Dermis microvascular lymphatic vessel endothelial cell (primary cell): ENCODE measurements around the gene ZBTB48. TPM values are rescaled to one million over a fixed set of nuclear protein-coding genes. Genes with fewer than 3 reads are reported as not detected.

ENCODE experiments used
- DNase-seq, 2 donors: peaks; one replicate each; pipeline versions ENCODE4 v3.0.0 to v3.0.0-alpha.2; 2010; ENCODE audit warnings: low read depth in 2 of 2
- total RNA-seq: library from RNA; depleted of rRNA; stranded (reverse); fragments of >200 nt; gene quantifications from 2 replicates; pipeline ENCODE4 v1.2.1, GENCODE V29; 2014

Gene ZBTB48
- total RNA-seq, 1 donor from 2014 or later: 9.5 TPM

DNA sequence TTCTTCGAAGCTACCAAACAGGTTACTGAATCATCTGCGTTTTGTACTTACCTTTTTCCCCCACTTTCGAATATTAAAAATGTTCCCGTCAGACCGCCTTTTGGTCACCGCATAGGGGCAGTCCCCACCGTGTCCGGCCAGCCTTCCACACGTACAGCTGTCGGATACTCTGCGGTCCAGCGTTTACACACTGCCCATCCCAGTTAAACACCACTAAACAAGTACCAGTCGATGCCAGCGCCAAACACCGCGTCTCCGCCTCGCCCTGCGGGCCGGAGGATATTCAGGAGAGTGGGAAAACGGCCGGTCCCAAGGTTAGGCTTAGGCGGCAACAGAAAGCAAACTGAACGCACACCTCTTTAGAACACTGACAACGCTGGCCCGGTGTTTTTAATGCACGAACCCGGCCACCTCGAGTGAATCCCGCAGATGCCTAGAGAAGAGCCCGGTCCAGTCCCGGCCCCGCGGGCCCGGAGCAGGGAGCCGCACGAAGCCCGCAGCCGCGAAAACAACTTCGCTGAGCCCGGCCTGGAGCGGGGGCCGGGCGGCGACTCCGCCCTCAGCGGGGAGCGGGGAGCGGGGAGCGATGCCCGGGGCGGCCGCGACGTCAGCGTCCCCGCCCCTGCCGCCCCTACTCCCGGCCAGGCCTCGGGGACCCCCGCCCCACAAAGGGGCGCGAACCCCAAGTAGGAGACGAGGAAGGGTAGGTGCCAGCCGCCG is 33.0 kb downstream of the ZBTB48 start:
- DNase-seq: peak in 1 of 2 donors; percentile 61

DNA sequence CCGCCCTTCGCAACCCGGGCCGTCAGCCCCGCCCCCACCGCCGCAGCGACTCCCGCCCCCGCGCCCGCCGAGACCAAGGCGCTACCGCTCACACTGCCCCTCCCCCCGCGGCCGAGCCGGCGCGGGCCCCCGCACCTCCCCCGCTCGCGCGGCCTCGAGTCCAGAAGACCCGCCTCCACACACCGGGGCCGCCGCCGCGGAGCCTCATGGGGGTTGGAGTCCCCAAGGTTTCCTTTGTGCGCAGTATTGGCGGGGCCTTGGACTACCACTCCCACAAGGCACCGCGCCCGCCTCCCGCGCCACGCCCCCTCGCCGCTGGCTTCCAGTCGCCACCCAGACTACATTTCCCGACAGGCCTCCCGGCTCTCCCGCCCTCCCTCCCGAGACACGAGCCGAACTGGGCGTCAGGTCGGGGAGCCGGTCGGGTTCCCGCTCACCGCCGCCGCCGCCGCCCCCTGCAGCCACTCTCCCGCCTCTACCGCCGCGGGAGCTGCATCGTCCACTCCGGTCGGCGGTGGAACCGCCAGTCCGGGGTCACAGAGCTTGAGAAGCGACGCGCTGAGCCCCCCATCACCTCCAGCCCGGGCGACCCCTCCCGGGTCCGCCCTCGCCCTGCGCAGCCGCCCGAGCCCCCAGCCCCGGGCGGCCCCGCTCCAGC is 33.7 kb downstream of the ZBTB48 start, which contains the start of gene PHF13:
Gene PHF13, plus strand, starts transcription at position 371 of the 658 bp plus-strand sequence. CDS start 336 bp downstream, outside the sequence.
- DNase-seq: peak; percentile 96 to 100

DNA sequence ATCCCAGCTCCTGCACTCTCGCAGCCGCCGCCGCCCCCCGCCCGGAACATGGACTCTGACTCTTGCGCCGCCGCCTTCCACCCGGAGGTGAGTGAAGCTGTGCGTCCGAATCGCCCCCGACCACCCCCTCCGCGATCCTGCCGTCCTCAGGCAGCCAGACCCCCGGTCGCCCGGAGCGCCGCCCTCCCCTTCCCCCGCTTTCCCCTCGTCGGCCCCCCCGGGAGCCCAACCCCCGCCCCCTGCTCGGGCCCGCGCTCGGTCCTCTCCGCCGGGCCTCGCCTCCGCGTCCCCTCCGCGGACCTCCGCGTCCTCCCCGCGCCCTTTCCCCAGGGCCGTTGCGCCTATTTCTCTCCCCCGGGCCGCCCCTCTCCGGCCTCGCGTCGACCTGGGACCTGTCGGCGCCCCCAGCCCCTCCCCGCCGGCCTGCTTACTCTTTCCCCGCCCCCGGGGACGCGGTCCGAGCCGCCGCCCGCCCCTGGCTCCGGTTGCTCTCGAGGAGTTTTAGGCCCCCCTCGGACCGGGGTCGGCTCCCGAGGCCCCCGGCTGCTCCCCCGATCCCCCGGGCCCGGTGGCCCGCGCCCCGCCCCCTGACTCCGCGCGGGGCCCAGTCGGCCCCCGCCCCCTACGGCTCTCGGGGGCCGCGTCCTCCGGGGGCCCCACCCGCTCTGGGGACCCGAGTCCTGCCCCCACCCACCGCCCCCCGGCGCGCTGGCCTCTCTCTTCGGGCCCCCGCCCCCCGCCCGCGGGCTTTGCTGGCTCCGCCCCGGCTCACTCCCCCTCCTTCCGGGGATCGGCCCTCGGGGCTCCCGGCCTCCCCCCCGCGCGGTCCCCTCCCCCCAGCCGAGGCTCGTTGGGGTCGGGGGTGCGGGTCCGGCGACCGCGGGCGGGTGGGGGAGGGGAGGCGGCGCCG is 34.5 kb downstream of the ZBTB48 start:
- DNase-seq: peak in 1 of 2 donors; percentile 36

DNA sequence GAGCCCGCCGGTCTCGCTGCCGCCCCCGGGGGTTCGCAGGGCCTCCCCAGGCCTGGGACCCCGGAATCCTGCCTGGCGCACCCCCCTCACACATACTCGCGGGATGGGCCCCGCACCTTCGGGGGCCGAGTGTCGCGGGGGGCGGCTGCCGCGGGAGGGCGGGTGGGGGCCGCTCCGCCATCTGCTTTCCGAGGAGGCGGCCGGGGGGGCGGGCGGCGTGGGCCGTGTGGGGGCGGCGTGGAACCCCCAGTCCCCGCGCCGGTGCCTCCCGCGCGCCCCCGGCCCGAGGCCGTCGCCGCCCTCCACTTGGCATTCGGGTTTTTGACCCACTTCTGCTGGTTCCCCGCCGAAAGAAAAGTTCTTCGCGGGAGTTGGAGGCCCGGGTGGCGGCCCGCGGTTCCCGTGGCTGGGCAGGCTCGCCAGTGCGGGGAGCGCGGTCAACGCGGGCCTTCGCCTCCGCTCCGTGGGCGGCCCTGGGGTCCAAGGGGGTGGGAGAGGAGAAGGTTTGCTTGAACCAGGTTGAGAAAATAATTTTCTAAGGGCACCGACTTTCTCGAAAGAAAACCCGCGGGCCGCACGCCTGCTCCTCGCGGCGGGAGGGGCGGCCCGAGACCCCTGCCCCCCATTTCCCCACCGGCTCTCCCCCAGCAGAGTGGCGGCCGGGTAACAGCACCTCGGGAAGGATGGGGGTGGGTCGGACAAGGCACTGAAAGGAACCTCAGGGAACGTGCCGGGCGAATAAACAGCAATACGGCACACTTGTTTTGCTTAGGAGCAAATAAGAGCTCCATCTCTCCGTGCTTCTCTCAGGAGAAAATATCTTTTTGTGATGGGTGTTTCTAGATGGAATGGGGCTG is 35.4 kb downstream of the ZBTB48 start:
- no peak for DNase-seq

DNA sequence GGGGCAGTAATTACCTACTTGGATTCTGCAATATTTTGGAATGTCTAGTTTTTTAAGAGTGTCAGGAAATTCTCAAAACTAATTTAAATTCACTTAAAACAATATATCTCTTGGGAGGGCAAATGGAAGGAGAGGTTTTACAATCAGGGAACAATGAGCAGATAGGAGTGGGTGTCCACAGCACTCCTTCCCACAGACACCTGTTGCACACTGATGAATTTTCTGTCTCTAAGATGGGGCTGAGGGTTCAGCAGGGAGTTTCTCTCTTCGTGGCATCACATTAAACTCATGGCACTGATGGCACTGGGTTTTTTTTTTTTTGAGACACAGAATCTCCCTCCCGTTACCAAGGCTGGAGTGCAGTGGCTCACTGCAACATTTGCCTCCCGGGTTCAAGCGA is 39.3 kb downstream of the ZBTB48 start:
- no peak for DNase-seq

DNA sequence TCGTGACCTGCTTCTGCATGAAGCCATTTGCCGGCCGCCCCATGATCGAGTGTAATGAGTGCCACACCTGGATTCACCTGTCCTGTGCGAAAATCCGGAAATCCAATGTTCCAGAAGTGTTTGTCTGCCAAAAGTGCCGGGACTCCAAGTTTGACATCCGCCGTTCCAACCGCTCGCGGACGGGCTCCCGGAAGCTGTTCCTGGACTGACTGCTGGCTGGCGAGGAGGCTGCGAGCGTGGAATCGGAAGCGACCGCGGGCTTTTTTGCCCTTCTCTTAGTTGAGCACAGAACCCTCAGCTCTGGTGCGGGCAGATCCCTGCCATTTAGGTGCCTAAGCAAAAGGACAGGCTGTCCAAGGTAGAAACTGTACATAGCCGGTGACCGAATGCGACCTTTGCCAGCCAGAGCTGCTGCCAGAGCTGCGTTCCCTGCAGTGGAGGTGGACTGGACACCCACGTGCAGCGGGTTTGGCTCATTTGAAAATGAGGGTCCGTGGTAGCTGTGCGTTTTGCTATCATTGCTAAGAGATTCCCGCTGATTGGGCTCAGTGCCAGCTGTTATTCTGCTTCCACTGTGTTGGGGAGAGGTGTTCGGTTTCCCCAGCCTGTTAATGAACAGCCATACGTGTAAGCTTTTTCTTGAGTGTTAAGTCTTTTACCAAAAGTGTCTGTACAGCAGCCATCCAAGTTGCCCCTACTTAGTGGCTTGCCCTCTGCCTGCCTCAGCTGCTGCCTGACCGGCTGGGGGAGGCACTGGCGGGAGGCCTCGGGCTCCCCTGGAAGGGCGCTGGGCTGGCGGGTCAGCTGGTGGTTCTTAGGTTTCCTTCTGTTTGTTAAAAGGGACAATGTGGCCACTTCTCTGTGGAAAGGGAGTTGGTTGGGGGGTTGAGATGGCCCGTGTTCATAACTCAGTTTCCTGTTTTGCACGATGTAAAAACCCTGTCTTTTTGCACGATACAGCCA is 41.9 kb downstream of the ZBTB48 start:
- DNase-seq: no peak

DNA sequence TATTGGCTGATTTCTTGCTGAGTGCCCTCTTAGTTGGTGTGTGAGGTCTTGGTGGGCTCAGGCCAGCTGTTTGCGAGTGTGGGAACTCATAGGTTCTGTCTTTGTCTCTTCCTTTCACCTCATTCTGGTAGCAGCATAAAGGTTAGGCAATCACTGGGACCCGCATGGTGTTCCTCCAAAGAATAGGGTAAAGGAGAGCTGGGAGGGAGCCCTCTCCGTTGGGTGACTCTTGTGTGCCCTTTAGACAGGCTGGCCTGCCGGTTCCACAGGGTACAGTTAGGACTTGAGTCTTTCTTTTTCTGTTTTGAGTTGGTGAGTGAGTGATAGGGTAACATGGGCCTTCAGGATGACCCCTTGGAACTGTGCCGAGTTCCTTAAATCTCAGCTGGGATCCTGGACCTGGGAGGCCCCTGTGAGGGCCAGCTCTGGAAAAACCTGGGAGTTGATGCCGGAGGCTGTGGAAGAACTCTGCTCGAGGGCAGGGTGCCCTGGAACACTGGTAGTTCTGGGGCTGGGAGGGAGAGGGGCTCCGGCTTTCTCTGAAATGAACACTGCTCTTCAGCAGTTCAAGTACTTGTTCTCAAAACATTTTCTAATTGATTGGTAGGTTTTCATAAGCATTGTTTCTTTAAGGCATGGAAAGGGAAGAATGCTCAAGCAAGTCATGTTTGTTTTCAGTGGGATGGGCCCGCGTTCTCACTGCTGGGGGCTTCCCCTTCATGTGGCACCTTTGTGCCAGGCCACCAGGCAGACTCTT is 42.8 kb downstream of the ZBTB48 start:
- DNase-seq: no peak

DNA sequence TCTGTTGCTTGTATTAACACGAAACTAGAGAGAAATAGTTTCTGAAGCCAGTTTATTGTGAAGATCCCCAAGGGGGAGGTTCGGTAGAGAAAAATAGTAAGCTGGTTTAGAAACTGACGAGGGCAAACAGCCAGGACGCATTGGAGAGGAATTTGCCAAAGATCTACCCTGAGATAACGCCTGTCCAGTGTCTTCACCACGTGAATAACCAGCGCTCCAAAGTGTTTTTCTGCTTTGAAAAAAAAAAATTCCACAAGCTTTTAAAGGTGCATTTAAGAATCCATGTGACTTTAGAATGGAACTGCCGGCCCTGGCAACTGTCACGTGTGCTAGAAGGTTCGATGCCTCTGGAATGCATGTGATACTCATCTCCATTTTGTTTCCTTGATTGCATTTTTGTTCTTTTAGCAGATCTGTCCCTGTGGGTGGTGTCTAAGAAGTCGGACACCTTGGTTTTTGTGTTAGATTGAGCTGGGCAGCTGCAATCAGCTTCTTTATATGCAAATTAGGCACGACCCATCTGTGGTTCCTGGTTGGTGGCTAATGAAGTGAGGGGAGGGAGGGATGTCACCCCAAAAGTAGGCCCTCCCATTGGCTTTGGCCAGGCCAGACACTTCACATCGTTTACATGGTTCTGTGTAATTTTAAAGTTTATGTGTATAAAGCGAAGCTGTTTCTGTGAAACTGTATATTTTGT is 43.6 kb downstream of the ZBTB48 start:
- no peak for DNase-seq

DNA sequence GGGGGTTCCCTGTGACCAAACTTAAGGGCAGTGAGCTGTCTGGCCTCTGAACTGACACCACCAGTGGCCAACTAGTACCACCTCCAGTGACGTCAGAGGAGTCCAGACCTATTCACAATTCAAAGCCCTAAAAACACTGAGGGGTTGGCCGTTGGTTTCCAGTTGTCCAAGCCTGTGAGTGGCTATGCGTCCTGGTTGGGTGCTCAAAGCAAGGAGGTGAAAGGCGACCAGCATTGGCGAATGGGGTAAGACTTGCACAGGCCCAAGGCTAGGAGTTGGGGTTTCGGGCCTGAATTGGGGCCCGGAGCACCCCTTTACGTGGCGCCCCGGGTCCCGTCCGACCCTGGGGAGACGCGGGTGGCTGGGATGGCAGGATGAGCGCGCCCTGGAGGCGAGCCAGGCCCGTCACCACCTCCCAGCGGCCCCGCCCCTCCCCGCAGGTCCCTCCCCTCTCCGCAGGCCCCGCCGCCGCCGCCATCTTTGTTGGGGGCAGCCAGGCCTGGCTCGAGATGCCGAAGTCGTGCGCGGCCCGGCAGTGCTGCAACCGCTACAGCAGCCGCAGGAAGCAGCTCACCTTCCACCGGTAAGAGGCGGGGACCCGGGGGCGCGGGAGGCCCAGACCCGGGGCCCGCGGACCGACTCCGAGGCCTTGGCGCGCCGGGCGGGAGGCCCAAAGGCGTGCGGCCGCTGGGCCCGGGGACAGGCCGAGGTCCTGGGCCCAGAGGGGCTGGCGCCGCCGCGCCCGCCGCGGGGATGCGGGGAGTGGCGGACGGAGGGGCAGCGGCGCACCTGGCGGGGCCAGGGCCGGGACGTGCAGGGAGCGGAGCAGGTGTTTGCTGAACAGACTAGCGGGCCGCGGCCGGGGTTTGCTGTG is 45.2 kb downstream of the ZBTB48 start, which contains the start of gene THAP3:
Gene THAP3, plus strand, starts transcription at position 159 of the 874 bp plus-strand sequence. Its CDS starts 351 bp downstream, at position 510.
- peak; percentile 51 to 87 for DNase-seq

DNA sequence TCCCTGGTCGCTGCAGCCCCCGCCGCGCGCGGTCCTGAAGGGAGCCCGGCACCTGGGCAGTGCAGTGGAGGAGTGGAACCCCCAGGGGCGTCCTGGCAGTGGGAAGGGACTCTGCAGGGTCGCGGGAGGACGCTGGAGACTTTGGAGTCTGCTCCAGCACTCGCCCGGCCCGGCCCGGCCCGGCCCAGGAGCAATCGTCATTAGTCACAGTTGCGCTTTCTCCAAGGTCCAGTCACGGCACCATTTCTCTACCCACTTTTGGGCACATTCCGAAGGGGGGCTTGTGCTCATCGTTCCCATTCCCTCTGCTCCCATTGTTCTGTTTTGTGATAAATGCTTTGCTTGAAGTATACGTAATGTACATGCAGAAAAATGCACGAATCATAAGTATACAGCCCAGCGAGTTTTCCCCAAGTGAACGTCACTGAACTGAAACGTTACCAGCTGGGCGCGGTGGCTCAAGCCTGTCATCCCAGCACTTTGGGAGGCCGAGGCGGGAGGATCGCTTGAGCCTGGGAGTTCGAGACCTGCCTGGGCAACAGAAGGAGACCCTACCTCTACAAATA is 45.9 kb downstream of the ZBTB48 start:
- peak in 1 of 2 donors; percentile 49 for DNase-seq

DNA sequence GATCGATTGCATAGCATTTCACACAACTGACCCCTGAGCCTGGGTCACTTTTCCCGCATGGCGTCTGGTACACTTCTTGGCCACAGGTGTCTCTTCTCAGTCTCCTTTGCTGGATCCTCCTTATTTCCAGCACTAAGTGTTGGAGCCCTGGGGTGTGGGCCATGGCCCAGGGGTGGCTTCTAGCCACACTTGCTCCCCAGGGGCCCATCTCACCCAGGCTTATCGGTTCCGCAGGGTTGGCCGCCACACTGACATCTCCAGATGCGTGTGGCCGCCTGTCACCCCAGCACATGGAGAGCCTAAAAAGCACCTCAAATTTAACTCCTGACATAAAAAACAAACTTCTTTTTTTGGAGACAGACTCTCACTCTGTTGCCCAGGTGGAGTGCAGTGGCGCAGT is 47.2 kb downstream of the ZBTB48 start:
- DNase-seq: no peak

DNA sequence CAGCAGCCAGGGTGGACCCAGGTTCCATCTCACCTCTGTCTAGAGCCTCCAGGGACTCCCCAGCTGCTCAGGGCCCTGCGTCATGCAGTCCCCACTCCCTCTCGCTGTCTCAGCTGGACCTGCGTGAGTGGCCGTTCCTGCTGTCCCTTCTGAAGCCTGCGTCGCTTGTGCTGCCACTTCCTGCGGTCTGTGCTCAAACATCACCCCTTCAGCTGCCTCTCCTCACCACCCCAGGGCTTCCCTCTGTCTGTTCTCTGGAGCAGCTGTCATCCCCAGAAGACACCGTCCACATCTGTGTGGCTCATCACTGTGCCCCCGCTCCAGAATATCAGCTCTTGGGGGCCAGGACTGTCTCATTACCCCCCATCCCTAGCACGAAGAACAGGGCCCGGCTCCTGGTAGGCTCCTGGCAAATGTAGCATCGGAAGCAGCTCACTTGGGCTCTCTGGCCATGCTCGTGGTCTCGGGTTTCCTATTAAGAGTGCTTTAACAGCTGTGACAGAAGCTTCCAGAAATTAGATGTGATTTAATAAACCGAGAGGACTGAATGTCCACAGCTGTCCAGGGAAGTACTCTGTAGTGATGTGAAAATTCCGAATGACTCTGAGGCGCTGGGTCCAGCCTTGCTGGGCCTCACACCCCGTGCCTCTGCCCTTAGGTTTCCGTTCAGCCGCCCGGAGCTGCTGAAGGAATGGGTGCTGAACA is 48.2 kb downstream of the ZBTB48 start:
- no peak for DNase-seq

DNA sequence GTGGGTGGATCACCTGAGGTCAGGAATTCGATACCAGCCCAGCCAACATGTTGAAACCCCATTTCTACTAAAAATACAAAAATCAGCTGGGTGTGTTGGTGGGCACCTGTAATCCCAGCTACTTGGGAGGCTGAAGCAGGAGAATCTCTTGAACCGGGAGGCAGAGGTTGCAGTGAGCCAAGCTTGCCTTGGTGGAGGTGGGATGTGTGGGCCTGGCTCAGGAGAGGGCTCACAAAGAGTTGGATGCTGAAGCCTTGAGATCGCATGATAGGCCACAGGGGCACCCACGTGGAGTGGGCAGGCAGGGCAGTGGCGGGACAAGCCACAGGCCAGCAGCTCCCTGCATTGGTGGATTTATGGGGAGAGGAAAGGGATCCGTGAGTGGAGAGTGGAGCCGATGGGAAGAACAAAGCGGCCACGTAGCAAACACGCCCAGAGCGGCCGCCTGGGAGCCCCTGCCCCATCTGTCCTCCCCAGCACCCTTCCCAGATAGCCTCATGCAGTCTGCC is 49.2 kb downstream of the ZBTB48 start:
- DNase-seq: no peak

DNA sequence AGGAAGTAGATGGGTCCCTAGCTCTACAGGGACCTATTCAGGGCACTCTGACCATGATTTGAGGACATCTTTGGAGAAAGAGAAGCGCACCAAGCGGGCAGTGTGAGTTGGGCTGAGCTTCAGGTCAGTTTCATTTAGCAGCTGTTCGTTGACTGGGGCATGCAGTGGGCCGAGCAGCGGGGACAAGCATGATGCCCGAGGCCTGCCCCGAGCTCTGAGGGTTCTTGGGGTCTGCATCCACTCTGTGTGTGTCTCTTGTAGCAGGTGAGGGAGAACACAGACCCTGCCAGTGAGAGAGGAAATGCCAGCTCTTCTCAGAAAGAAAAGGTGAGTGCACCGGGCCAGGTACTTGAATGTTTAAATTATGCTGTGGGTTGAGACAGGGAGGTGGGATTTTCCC is 50.2 kb downstream of the ZBTB48 start:
- DNase-seq: no peak

DNA sequence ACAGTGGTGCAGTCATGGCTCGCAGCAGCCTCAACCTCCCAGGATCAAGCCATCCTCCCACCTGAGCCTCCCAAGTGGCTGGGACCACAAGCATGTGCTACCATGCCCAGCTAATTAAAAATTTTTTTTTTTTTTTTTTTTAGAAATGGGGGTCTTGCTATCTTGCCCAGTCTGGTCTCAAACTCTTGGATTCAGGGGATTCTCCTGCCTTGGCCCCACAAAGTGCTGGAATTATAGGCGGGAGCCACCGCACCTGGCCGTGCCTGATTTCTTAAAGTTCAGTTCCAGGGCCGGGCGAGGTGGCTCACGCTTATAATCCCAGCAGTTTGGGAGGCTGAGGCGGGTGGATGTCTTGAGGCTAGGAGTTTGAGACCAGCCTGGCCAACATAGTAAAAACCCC is 51.3 kb downstream of the ZBTB48 start:
- DNase-seq: no peak
